ENCODE data around the gene RAB7B. TPM values are rescaled to one million over a fixed set of nuclear protein-coding genes. Genes with fewer than 3 reads are reported as not detected.

Gene RAB7B
- total and polyA plus RNA-seq, 12 donors, result 0.49 to 4.0 (median 1.2) TPM

- WGBS, 2 donors, result 84 to 88% methylated on average over 4 of the region's 4 CpGs
- intact Hi-C loops (cut with DNase I), result loop anchor here in 1 of 10 donors (5.0 kb wide), 1 partner anchor 32 kb away; no protein-coding TSS in a partner anchor
- H3K9me3 ChIP-seq, result no peaks in the 10 kb centered on the region
- no peak overlapping the region for H3K4me3 ChIP-seq
- ATAC-seq, result no peak
- TF ChIP-seq, protein P1, sequence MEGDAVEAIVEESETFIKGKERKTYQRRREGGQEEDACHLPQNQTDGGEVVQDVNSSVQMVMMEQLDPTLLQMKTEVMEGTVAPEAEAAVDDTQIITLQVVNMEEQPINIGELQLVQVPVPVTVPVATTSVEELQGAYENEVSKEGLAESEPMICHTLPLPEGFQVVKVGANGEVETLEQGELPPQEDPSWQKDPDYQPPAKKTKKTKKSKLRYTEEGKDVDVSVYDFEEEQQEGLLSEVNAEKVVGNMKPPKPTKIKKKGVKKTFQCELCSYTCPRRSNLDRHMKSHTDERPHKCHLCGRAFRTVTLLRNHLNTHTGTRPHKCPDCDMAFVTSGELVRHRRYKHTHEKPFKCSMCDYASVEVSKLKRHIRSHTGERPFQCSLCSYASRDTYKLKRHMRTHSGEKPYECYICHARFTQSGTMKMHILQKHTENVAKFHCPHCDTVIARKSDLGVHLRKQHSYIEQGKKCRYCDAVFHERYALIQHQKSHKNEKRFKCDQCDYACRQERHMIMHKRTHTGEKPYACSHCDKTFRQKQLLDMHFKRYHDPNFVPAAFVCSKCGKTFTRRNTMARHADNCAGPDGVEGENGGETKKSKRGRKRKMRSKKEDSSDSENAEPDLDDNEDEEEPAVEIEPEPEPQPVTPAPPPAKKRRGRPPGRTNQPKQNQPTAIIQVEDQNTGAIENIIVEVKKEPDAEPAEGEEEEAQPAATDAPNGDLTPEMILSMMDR (IDR thresholded peaks at IDR 0.05), result no peak
- H3K27ac ChIP-seq, result no peak overlapping the region
- peaks cover 6 to 27% (median 21%) of the 10 kb centered on the region in 9 donors for H3K4me1 ChIP-seq
- no peak for DNase-seq
- H3K27me3 ChIP-seq, result peaks cover 0 to 4% (median 0%) of the 10 kb centered on the region in 7 donors
- no peaks in the 10 kb centered on the region for H3K36me3 ChIP-seq
These were observed 43.4 kb downstream of the RAB7B start for GRCh38 chr1:205959789-205960188.

- Histone ChIP-seq H3K4me3 (no peak overlapping the region), H3K27ac (no peak overlapping the region), H3K36me3 (no peaks in the 10 kb centered on the region), H3K27me3 (peaks cover 0 to 4% (median 0%) of the 10 kb centered on the region in 7 donors), H3K9me3 (no peaks in the 10 kb centered on the region), H3K4me1 (peaks cover 0 to 22% (median under 1%) of the 10 kb centered on the region in 9 donors)
- TF ChIP-seq, protein P1 (IDR thresholded peaks at IDR 0.05), result no peak
- intact Hi-C loops (cut with DNase I), result no loop called here
- WGBS, 2 donors, result 81 to 95% methylated on average over 1 of the region's 1 CpG
- ATAC-seq (no peak), DNase-seq (no peak)
These were observed 47.7 kb downstream of the RAB7B start for GRCh38 chr1:205955499-205955898.

DNA sequence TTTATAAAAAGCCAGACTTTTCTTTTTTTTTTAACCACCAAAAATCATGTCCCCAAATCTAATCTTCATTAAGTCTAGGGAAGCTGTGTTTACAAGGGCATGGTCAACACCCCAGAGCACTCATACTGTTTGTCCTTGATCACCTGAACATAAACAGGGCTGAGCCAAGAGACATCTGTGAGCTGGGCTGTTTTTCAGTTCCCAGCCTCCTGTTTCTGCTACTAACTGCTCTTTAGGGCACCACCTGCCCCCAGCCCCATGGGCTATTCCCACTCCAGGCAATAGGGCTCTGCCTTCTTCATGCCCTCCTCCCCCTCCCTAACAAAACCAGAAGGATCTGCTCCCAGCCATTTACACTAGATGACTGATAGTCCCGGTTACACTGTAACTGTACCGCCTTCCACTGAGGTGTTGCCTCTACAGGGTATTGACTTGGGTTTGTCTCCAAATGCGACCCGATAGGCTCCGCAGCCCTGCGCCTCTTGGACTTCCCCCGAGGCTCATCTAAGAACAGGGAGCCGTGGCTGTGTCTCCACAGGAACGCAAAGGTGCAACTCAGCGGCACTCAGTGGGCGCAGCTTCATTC lies 48.3 kb downstream of the RAB7B start:
- H3K27ac ChIP-seq, result no peak overlapping the region
- no peak overlapping the region for H3K4me3 ChIP-seq
- H3K27me3 ChIP-seq, result peaks cover 0 to 4% (median 0%) of the 10 kb centered on the region in 7 donors
- intact Hi-C loops (cut with DNase I), result no loop called here
- H3K36me3 ChIP-seq, result no peaks in the 10 kb centered on the region
- no peaks in the 10 kb centered on the region for H3K9me3 ChIP-seq
- TF ChIP-seq, protein P1 (IDR thresholded peaks at IDR 0.05), result no peak
- H3K4me1 ChIP-seq, result peaks cover 0 to 25% (median 6%) of the 10 kb centered on the region in 9 donors
- DNase-seq (no peak), ATAC-seq (no peak)
- 86 to 90% methylated on average over 11 of the region's 11 CpGs for WGBS, 2 donors

GRCh38 chr1:205951746-205952145 lies 51.4 kb downstream of the RAB7B start:
- Histone ChIP-seq H3K27ac (no peak overlapping the region), H3K4me3 (no peak overlapping the region), H3K27me3 (peaks cover 0 to 4% (median 0%) of the 10 kb centered on the region in 7 donors), H3K36me3 (no peaks in the 10 kb centered on the region), H3K9me3 (no peaks in the 10 kb centered on the region), H3K4me1 (peaks cover 0 to 29% (median 7%) of the 10 kb centered on the region in 9 donors)
- ATAC-seq (no peak), DNase-seq (no peak)
- TF ChIP-seq, protein P1 (IDR thresholded peaks at IDR 0.05), result no peak
- intact Hi-C loops (cut with DNase I), result no loop called here
- WGBS, 2 donors, result 72 to 88% methylated on average over 1 of the region's 1 CpG

Measured in heart right ventricle (tissue), 16 donors.